CD14-positive monocyte (primary cell): Measurements from ENCODE around the gene LRBA. TPM values are rescaled to one million over a fixed set of nuclear protein-coding genes. Genes with fewer than 3 reads are reported as not detected.

Experiments
- DNase-seq, 3 donors: peaks; one replicate each; pipeline ENCODE4 v3.0.0-alpha.2; 2011 to 2022
- H2AFZ ChIP-seq: 2 replicates; pipeline ENCODE4 v1.6.0; 2012; ENCODE audit warnings: mild to moderate bottlenecking, low read depth, low read length, inconsistent platforms; ENCODE audit not compliant: insufficient read depth, poor library complexity, severe bottlenecking
- H3K27ac ChIP-seq, 2 donors: 1 replicate in 1 of 2; 2 replicates in 1 of 2; pipeline ENCODE4 v1.5.1; 2012 to 2013; ENCODE audit warnings: low read length in 2 of 2, control low read depth in 1 of 2, inconsistent platforms in 1 of 2, low read depth in 1 of 2, mild to moderate bottlenecking in 1 of 2
- H3K27me3 ChIP-seq, 2 donors: one replicate each; pipeline versions ENCODE4 v1.6.0 to v1.6.1; 2011 to 2013; ENCODE audit warnings: low read length in 2 of 2; ENCODE audit not compliant: control insufficient read depth in 2 of 2, insufficient read depth in 2 of 2
- H3K36me3 ChIP-seq, 2 donors: replicated peaks in 1 of 2; 1 replicate in 1 of 2; 2 replicates in 1 of 2; pipeline versions ENCODE4 v1.5.1 to v1.6.1; 2012 to 2013; ENCODE audit warnings: low read length in 2 of 2, control low read depth in 1 of 2, inconsistent platforms in 1 of 2, mild to moderate bottlenecking in 1 of 2; ENCODE audit not compliant: insufficient read depth in 2 of 2, control insufficient read depth in 1 of 2
- H3K4me1 ChIP-seq, 2 donors: 1 replicate in 1 of 2; 2 replicates in 1 of 2; pipeline versions ENCODE4 v1.5.1 to v1.6.1; 2012 to 2013; ENCODE audit warnings: low read length in 2 of 2, control low read depth in 1 of 2, inconsistent platforms in 1 of 2, mild to moderate bottlenecking in 1 of 2, moderate library complexity in 1 of 2; ENCODE audit not compliant: insufficient read depth in 2 of 2, control insufficient read depth in 1 of 2
- H3K4me2 ChIP-seq: replicated peaks from 2 replicates; pipeline ENCODE3; 2012; ENCODE audit warnings: low read length, moderate library complexity, mild to moderate bottlenecking; ENCODE audit not compliant: poor library complexity, severe bottlenecking; ENCODE audit errors: extremely low read depth
- H3K4me3 ChIP-seq, 3 experiments: fragments of 200-600 bp in 1 of 3; sonication (generic) in 1 of 3; replicated peaks in 1 of 3; 1 replicate in 2 of 3; 2 replicates in 1 of 3; pipeline ENCODE4 v1.5.1; 2011 to 2013; ENCODE audit warnings: low read length in 3 of 3, mild to moderate bottlenecking in 3 of 3, control low read depth in 2 of 3, low read depth in 2 of 3, inconsistent platforms in 1 of 3, moderate library complexity in 1 of 3
- H3K79me2 ChIP-seq: 2 replicates; pipeline ENCODE4 v1.6.0; 2012; ENCODE audit warnings: mild to moderate bottlenecking, control low read depth, inconsistent platforms, low read length, moderate library complexity; ENCODE audit not compliant: insufficient read depth
- H3K9ac ChIP-seq: 2 replicates; pipeline ENCODE4 v1.6.0; 2017; ENCODE audit warnings: low read length, mild to moderate bottlenecking; ENCODE audit not compliant: insufficient read depth, poor library complexity, severe bottlenecking
- H3K9me3 ChIP-seq, 2 donors: replicated peaks in 1 of 2; 1 replicate in 1 of 2; 2 replicates in 1 of 2; pipeline versions ENCODE4 v1.5.1 to v1.6.1; 2012 to 2013; ENCODE audit warnings: low read length in 2 of 2, control low read depth in 1 of 2; ENCODE audit not compliant: control insufficient read depth in 1 of 2, insufficient read depth in 1 of 2
- H4K20me1 ChIP-seq: 2 replicates; pipeline ENCODE4 v1.6.0; 2012; ENCODE audit warnings: mild to moderate bottlenecking, low read length, control low read depth, moderate library complexity; ENCODE audit not compliant: insufficient read depth
- H3K27ac Mint-ChIP-seq, 7 donors: one replicate each; pipeline ENCODE4 v1.8.0; 2020; ENCODE audit warnings: mild to moderate bottlenecking in 7 of 7, mixed read lengths in 7 of 7, moderate library complexity in 6 of 7, inconsistent platforms in 2 of 7
- H3K27me3 Mint-ChIP-seq, 3 donors: one replicate each; pipeline ENCODE4 v1.8.0; 2021 to 2022; ENCODE audit warnings: low read depth in 3 of 3, mild to moderate bottlenecking in 3 of 3, mixed read lengths in 3 of 3, moderate library complexity in 3 of 3, inconsistent platforms in 1 of 3
- H3K36me3 Mint-ChIP-seq, 2 donors: one replicate each; pipeline ENCODE4 v1.8.0; 2020; ENCODE audit warnings: mixed read lengths in 2 of 2, inconsistent platforms in 1 of 2, mild to moderate bottlenecking in 1 of 2
- H3K4me1 Mint-ChIP-seq: one replicate; pipeline ENCODE4 v1.8.0; 2020; ENCODE audit warnings: mild to moderate bottlenecking, mixed read lengths
- H3K4me3 Mint-ChIP-seq, 2 donors: one replicate each; pipeline ENCODE4 v1.8.0; 2020; ENCODE audit warnings: mild to moderate bottlenecking in 2 of 2, mixed read lengths in 2 of 2, moderate library complexity in 1 of 2
- H3K9me3 Mint-ChIP-seq, 7 donors: one replicate each; pipeline ENCODE4 v1.8.0; 2020 to 2022; ENCODE audit warnings: mixed read lengths in 7 of 7, mild to moderate bottlenecking in 6 of 7, moderate library complexity in 6 of 7, inconsistent platforms in 2 of 7
- WGBS: methylation state at CpG from one replicate; pipeline ENCODE4 v1.1.5; 2013; ENCODE audit warnings: missing lambda C conversion rate; ENCODE audit not compliant: insufficient coverage; 5-methylcytosine and 5-hydroxymethylcytosine counted together
- intact Hi-C, 2 donors: fragments of 100-400 bp; cut with micrococcal nuclease; formaldehyde crosslinking; loops; one replicate each; pipeline versions ENCODE4 v1.15.0 to v1.15.1; 2023
- polyA plus RNA-seq, 3 donors: library from polyadenylated mRNA; depleted of rRNA in 1 of 3; unstranded in 2 of 3; stranded (reverse) in 1 of 3; fragments of 300-500 nt in 2 of 3; fragments of >200 nt in 1 of 3; fragmentation: Illumina TruSeq in 2 of 3; gene quantifications; 1 replicate in 2 of 3; 2 replicates in 1 of 3; pipeline ENCODE4 v1.2.3, GENCODE V29; 2012 to 2021
- TF ChIP-seq, protein P1 (sequence below): fragments of 200-600 bp; IDR thresholded peaks from one replicate; pipeline ENCODE4 v1.8.0; 2022; ENCODE audit warnings: antibody characterized with exemption, mild to moderate bottlenecking

LRBA gene
- polyA plus RNA-seq, 3 donors = 1.5 to 5.5 (median 4.4) TPM

GRCh38 chr4:150255610-150256224 is 759.4 kb downstream of the LRBA start:
- no peaks in the 10 kb centered on the region for H3K9me3 ChIP-seq
- DNase-seq = no peak
- no peak overlapping the region for H3K4me2 ChIP-seq
- no peaks in the 10 kb centered on the region for H3K27me3 ChIP-seq
- TF ChIP-seq, protein P1, sequence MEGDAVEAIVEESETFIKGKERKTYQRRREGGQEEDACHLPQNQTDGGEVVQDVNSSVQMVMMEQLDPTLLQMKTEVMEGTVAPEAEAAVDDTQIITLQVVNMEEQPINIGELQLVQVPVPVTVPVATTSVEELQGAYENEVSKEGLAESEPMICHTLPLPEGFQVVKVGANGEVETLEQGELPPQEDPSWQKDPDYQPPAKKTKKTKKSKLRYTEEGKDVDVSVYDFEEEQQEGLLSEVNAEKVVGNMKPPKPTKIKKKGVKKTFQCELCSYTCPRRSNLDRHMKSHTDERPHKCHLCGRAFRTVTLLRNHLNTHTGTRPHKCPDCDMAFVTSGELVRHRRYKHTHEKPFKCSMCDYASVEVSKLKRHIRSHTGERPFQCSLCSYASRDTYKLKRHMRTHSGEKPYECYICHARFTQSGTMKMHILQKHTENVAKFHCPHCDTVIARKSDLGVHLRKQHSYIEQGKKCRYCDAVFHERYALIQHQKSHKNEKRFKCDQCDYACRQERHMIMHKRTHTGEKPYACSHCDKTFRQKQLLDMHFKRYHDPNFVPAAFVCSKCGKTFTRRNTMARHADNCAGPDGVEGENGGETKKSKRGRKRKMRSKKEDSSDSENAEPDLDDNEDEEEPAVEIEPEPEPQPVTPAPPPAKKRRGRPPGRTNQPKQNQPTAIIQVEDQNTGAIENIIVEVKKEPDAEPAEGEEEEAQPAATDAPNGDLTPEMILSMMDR = no peak
- Mint-ChIP-seq H3K4me1 (peaks cover 7% of the 10 kb centered on the region), H3K4me3 (no peak overlapping the region), H3K27ac (peak overlapping the region in 2 of 7 donors; percentile 10 to 42), H3K27me3 (peaks cover 0 to 4% (median 1%) of the 10 kb centered on the region in 3 donors), H3K9me3 (peaks cover 0 to 3% (median 2%) of the 10 kb centered on the region in 7 donors), H3K36me3 (peaks cover 0 to 2% of the 10 kb centered on the region in 2 donors)
- no peaks in the 10 kb centered on the region for H3K4me1 ChIP-seq
- H3K27ac ChIP-seq = no peak overlapping the region
- H2AFZ ChIP-seq = no peak overlapping the region
- no peaks in the 10 kb centered on the region for H3K36me3 ChIP-seq
- no peak overlapping the region for H3K4me3 ChIP-seq
- 95% methylated on average over 8 of the region's 16 CpGs for WGBS
- H3K9ac ChIP-seq = no peak overlapping the region
- no peaks in the 10 kb centered on the region for H4K20me1 ChIP-seq
- no peaks in the 10 kb centered on the region for H3K79me2 ChIP-seq
- intact Hi-C loops = no loop called here

DNA sequence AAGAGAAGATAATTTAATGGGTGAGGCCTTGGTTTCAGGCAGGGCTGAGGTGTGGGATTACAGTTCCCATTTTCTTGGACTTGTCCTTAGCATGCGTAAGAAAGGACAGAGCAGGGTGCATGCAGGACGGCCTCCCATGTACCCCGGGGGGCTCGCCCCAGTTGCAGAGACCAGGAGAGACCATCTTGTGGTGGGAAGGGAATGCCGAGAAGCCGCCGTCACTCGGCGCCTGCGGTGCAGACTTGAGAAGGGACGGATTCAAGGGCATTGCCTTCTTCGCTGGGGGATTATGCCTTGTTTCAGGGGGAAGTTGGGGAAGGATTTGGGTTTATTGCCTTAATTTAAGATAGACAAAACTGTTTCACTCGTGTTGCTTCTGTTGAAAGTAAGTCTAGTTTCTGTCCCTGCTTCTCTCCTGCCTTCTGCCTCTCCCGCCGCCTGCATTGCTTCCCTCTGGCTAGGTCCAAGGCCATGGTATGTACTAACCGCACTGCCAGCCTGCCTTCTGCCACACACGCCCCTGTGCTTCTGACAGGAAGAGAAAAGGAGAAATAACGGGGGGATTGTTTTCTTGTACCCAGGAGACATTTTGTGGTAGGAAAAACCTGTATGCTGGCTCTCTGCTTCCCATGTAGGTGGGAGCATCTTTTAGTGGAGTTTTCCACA is 761.0 kb downstream of the LRBA start:
- no peaks in the 10 kb centered on the region for H3K36me3 ChIP-seq
- no peak for DNase-seq
- H3K9me3 Mint-ChIP-seq = peaks cover 0 to 3% (median 2%) of the 10 kb centered on the region in 7 donors
- H3K79me2 ChIP-seq = no peaks in the 10 kb centered on the region
- H3K27me3 Mint-ChIP-seq = peaks cover 0 to 4% (median 1%) of the 10 kb centered on the region in 3 donors
- H3K9me3 ChIP-seq = no peaks in the 10 kb centered on the region
- no peaks in the 10 kb centered on the region for H4K20me1 ChIP-seq
- no peak overlapping the region for H3K9ac ChIP-seq
- H2AFZ ChIP-seq = no peak overlapping the region
- TF ChIP-seq, protein P1 = no peak
- intact Hi-C loops = no loop called here
- no peaks in the 10 kb centered on the region for H3K36me3 Mint-ChIP-seq
- no peaks in the 10 kb centered on the region for H3K27me3 ChIP-seq
- H3K4me3 Mint-ChIP-seq = no peak overlapping the region
- no peak overlapping the region for H3K4me3 ChIP-seq
- WGBS = 88% methylated on average over 8 of the region's 18 CpGs
- no peak overlapping the region for H3K27ac Mint-ChIP-seq
- peaks cover 7% of the 10 kb centered on the region for H3K4me1 Mint-ChIP-seq
- no peak overlapping the region for H3K27ac ChIP-seq
- H3K4me1 ChIP-seq = no peaks in the 10 kb centered on the region
- H3K4me2 ChIP-seq = no peak overlapping the region
